Psoas muscle (tissue), 8 donors: Measurements from ENCODE around the gene ALDH1L2. TPM values are rescaled to one million over a fixed set of nuclear protein-coding genes. Genes with fewer than 3 reads are reported as not detected.

Experiments
- ATAC-seq, 4 donors: fragments of 200-7000 bp; cut with Tn5 transposase; one replicate each; pipeline ENCODE4 v1.9.1; 2020; ENCODE audit warnings: moderate library complexity in 3 of 4, mild to moderate bottlenecking in 2 of 4
- DNase-seq, 2 donors: peaks; one replicate each; pipeline ENCODE4 v3.0.0-alpha.2; 2020
- H3K27ac ChIP-seq: fragments of 200-600 bp; one replicate; pipeline ENCODE4 v1.8.0; 2022
- H3K27me3 ChIP-seq, 3 donors: fragments of 200-600 bp in 1 of 3; one replicate each; pipeline versions ENCODE4 v1.6.1 to v1.8.0; 2013 to 2022; ENCODE audit warnings: low read length in 2 of 3, mild to moderate bottlenecking in 2 of 3, moderate library complexity in 1 of 3; ENCODE audit not compliant: insufficient read depth in 3 of 3
- H3K36me3 ChIP-seq, 2 donors: fragments of 200-600 bp in 1 of 2; one replicate each; pipeline versions ENCODE4 v1.6.1 to v1.8.0; 2013 to 2022; ENCODE audit warnings: low read depth in 1 of 2, mild to moderate bottlenecking in 1 of 2, moderate library complexity in 1 of 2; ENCODE audit not compliant: insufficient read depth in 1 of 2
- H3K4me1 ChIP-seq: fragments of 200-600 bp; one replicate; pipeline ENCODE4 v1.8.0; 2022
- H3K4me3 ChIP-seq: fragments of 200-600 bp; one replicate; pipeline ENCODE4 v1.8.0; 2022; ENCODE audit warnings: mild to moderate bottlenecking
- H3K9me3 ChIP-seq: fragments of 200-600 bp; one replicate; pipeline ENCODE4 v1.8.0; 2022
- WGBS, 3 donors: extraction: QIAGEN DNeasy Blood & Tissue Kit; methylation state at CpG; one replicate each; pipeline versions ENCODE4 v1.1.6 to v1.1.7; 2013; 5-methylcytosine and 5-hydroxymethylcytosine counted together
- intact Hi-C, 2 donors: fragments of 100-400 bp; cut with DNase I; formaldehyde crosslinking; loops; one replicate each; pipeline versions ENCODE4 v1.11.0 to v1.14.2; 2022
- polyA plus RNA-seq, 3 donors: library from polyadenylated mRNA; stranded (reverse); fragments of 200-250 nt; gene quantifications; one replicate each; pipeline ENCODE4 v1.2.3, GENCODE V29; 2013
- total RNA-seq, 4 donors: library from RNA; stranded (reverse); fragmentation: NEBNext Ultra II Directional in 2 of 4; extraction: Animal tissue kit (Norgen Biotek cat#: 25700) in 2 of 4; gene quantifications; one replicate each; pipeline versions ENCODE4 v1.2.1 to v1.2.4, GENCODE V29; 2021 to 2023
- TF ChIP-seq, protein P1 (sequence below): fragments of 200-600 bp; IDR thresholded peaks from one replicate; pipeline ENCODE4 v1.8.0; 2022; ENCODE audit warnings: antibody characterized with exemption
- donor health status: healthy with polysubstance abuse.
- donor health status: DM: no; HTN: no; CAD: no; lungs with moderate emphysema.
- donor health status: Bipolar disorder and iron deficiency.
- donor health status: healthy.
- donor health status: DM: yes; HTN: yes; CAD: no.
- donor health status: DM: no; HTN: no; CAD: no.
- donor health status: DM: no; HTN: no; CAD: no.
- donor health status: DM: yes; HTN: yes; CAD: no.

Gene ALDH1L2
- total and polyA plus RNA-seq, 7 donors, result 0.14 to 3.1 (median 0.93) TPM

DNA sequence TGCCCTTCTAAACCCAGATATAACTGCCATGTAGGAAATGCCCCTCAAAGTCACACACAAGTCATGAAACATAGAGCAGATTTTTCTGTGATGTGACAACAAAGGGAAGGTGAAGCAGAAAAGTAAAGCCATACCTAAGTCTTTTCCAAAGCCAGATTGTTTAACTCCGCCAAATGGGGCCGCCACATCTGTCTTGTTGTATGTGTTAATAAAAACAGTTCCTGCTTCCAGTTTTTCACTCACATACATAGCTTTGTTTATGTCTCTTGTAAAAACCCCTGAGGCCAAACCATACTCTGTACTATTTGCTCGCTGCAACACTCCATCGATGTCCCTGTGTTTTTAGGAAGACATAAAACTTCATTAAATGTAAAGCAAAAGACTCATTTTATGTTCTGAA, 57.8 kb downstream of the ALDH1L2 start:
- no peak overlapping the region for H3K4me3 ChIP-seq
- H3K4me1 ChIP-seq, result peaks cover 9% of the 10 kb centered on the region
- H3K27me3 ChIP-seq, result no peaks in the 10 kb centered on the region
- H3K9me3 ChIP-seq, result no peaks in the 10 kb centered on the region
- ATAC-seq (no peak), DNase-seq (no peak)
- WGBS, 3 donors, result 89 to 95% (median 94%) methylated on average over 4 of the region's 4 CpGs
- no peak overlapping the region for H3K27ac ChIP-seq
- intact Hi-C loops, result no loop called here
- H3K36me3 ChIP-seq, result peaks cover 0 to 4% of the 10 kb centered on the region in 2 donors
- TF ChIP-seq, protein P1, sequence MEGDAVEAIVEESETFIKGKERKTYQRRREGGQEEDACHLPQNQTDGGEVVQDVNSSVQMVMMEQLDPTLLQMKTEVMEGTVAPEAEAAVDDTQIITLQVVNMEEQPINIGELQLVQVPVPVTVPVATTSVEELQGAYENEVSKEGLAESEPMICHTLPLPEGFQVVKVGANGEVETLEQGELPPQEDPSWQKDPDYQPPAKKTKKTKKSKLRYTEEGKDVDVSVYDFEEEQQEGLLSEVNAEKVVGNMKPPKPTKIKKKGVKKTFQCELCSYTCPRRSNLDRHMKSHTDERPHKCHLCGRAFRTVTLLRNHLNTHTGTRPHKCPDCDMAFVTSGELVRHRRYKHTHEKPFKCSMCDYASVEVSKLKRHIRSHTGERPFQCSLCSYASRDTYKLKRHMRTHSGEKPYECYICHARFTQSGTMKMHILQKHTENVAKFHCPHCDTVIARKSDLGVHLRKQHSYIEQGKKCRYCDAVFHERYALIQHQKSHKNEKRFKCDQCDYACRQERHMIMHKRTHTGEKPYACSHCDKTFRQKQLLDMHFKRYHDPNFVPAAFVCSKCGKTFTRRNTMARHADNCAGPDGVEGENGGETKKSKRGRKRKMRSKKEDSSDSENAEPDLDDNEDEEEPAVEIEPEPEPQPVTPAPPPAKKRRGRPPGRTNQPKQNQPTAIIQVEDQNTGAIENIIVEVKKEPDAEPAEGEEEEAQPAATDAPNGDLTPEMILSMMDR, result no peak

DNA sequence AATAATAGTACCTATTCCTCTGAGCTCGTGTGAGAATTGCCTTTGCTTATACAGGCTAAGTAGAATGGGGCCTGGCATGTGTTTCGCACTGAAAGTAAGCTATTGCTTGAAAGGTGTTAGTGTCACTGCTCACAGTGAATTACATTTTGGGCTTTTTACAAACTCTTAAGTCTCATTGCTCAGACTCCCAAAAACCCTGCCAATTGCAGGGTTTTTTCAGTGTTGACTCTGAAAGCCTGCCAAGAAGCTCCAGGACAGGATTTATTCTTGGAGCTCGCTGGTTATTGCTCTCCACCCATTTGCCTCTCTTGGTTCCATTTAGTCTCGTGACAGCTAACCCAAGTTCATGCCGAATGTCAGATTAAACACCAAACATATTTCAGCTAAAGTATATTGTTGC, 58.4 kb downstream of the ALDH1L2 start:
- H3K4me3 ChIP-seq, result no peak overlapping the region
- H3K36me3 ChIP-seq, result peaks cover 0 to 4% of the 10 kb centered on the region in 2 donors
- intact Hi-C loops, result no loop called here
- DNase-seq, result peak in 1 of 2 donors; percentile 15
- TF ChIP-seq, protein P1, result no peak
- H3K9me3 ChIP-seq, result no peaks in the 10 kb centered on the region
- peaks cover 9% of the 10 kb centered on the region for H3K4me1 ChIP-seq
- H3K27ac ChIP-seq, result no peak overlapping the region
- WGBS, 3 donors, result 32 to 42% (median 32%) methylated on average over 5 of the region's 5 CpGs
- peak in 1 of 4 donors; percentile 29 for ATAC-seq
- H3K27me3 ChIP-seq, result no peaks in the 10 kb centered on the region

DNA sequence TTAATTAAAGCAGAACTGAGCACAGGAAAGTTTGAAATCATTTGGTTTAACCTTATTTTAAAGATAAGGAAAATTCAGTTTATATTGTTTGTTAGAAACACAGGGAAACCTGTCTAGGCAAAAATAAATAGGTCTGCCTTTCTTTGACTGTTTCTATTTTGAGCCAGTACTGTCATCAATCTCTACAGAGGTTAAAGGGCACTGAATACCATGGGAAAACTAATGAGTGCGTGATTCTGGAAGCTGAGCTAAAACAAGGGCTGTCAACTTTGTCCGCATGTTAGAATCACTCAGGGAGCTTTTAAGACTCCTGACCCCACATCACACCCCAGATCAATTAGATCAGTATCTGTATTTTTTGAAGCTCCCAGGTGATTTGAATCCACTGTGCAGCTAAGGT, 59.3 kb downstream of the ALDH1L2 start:
- TF ChIP-seq, protein P1, result no peak
- intact Hi-C loops, result no loop called here
- DNase-seq (no peak), ATAC-seq (no peak)
- no peak overlapping the region for H3K27ac ChIP-seq
- no peak overlapping the region for H3K4me3 ChIP-seq
- no peaks in the 10 kb centered on the region for H3K36me3 ChIP-seq
- no peaks in the 10 kb centered on the region for H3K27me3 ChIP-seq
- no peaks in the 10 kb centered on the region for H3K9me3 ChIP-seq
- peaks cover 9% of the 10 kb centered on the region for H3K4me1 ChIP-seq
- WGBS, 3 donors, result 64 to 82% (median 65%) methylated on average over 2 of the region's 2 CpGs

DNA sequence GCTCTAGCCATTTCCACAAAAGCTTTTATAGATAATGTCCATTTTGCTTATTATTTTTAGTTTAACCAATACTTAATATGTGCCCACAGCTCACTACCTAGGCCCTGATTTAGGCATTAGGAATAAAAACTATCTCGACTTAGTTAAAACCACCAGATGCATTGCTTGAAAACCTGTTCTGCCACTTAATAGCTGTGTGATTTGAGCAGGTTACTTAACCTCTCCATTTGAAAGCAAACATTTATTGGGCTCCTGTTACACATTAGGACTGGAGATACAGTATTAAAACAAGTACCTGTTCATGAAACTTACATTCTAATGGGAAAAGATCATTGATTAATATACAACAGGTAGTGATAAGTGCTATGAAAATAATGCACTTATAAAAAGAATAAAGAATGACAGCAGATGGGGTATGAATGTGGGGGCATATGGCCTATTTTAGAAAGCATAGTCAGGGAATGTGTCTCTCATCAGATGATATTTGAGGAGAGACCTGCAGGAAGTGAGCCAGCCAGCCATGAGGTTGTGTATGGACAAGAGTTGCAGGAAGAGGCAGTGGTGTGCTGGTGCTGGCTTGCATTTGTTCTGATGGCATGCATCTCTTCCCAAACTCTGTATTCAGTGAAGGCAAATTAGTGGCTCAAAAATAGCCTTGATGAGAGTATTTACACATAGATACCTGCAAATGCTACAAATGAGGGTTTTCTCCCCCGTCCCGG, 63.9 kb downstream of the ALDH1L2 start:
- H3K36me3 ChIP-seq, result peaks cover 0 to 5% of the 10 kb centered on the region in 2 donors
- no peak overlapping the region for H3K27ac ChIP-seq
- no peak for DNase-seq
- H3K4me3 ChIP-seq, result no peak overlapping the region
- peaks cover 15% of the 10 kb centered on the region for H3K4me1 ChIP-seq
- WGBS, 3 donors, result 94 to 97% (median 96%) methylated on average over 3 of the region's 3 CpGs
- intact Hi-C loops, result no loop called here
- H3K27me3 ChIP-seq, result no peaks in the 10 kb centered on the region
- no peak for ATAC-seq
- TF ChIP-seq, protein P1, result no peak
- no peaks in the 10 kb centered on the region for H3K9me3 ChIP-seq

DNA sequence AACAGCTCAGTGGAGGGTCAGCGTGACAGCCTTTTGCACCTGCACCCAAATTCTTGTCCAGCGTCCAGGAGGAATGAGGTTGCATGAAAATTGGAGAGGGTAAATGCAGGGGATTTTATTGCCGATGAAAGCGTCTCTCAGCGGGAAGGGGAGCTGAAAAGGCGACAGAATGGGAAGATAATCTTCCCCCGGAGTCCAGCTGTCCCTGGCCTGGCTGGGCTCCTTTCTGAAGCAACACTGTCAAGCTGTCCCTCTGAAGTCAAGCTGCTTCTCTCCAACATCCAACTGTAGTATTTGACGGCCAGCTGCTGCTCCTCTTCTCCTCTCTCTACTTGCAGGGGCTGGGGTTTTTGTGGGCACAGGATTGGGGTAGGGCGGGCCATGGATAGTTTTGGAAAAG, 65.5 kb downstream of the ALDH1L2 start:
- intact Hi-C loops, result no loop called here

More for the DNA sequence above, 65.5 kb downstream of the ALDH1L2 start:
- Histone ChIP-seq H3K4me1 (peaks cover 13% of the 10 kb centered on the region), H3K36me3 (peaks cover 0 to 8% of the 10 kb centered on the region in 2 donors), H3K27ac (no peak overlapping the region), H3K27me3 (no peaks in the 10 kb centered on the region), H3K4me3 (no peak overlapping the region), H3K9me3 (no peaks in the 10 kb centered on the region)
- 27 to 36% (median 32%) methylated on average over 9 of the region's 9 CpGs for WGBS, 3 donors
- peak in 1 of 4 donors; percentile 32 for ATAC-seq
- no peak for DNase-seq
- TF ChIP-seq, protein P1, result no peak
